Left ventricle myocardium inferior (tissue), 1 donor: ENCODE data around the gene SDC1. TPM values are rescaled to one million over a fixed set of nuclear protein-coding genes. Genes with fewer than 3 reads are reported as not detected.

Source experiments
- DNase-seq: peaks from one replicate; pipeline ENCODE4 v3.0.0-alpha.2; 2020
- H3K27ac ChIP-seq: fragments of 200-600 bp; replicated peaks from 2 replicates; pipeline ENCODE4 v1.8.0; 2021
- H3K27me3 ChIP-seq: fragments of 200-600 bp; 2 replicates; pipeline ENCODE4 v1.8.0; 2021; ENCODE audit warnings: low read depth
- H3K36me3 ChIP-seq: fragments of 200-600 bp; 2 replicates; pipeline ENCODE4 v1.8.0; 2021
- H3K4me1 ChIP-seq: fragments of 200-600 bp; 2 replicates; pipeline ENCODE4 v1.8.0; 2021
- H3K4me3 ChIP-seq: fragments of 200-600 bp; 2 replicates; pipeline ENCODE4 v1.8.0; 2021; ENCODE audit warnings: mild to moderate bottlenecking, moderate library complexity
- H3K9me3 ChIP-seq: fragments of 200-600 bp; replicated peaks from 2 replicates; pipeline ENCODE4 v1.8.0; 2021
- CTCF ChIP-seq: fragments of 200-600 bp; IDR thresholded peaks from 2 replicates; pipeline ENCODE4 v1.8.0; 2021; ENCODE audit warnings: antibody characterized with exemption, mild to moderate bottlenecking, borderline replicate concordance
- intact Hi-C: fragments of 100-400 bp; cut with micrococcal nuclease; formaldehyde crosslinking; loops from one replicate; pipeline ENCODE4 v1.11.0; 2022
- total RNA-seq: library from RNA; stranded (reverse); fragmentation: NEBNext Ultra II Directional; extraction: Animal tissue kit (Norgen Biotek cat#: 25700); gene quantifications from one replicate; pipeline ENCODE4 v1.2.1, GENCODE V29; 2021
- donor health status: DM: no; HTN: yes; CAD: no; lungs with severe emphysema.

Gene SDC1
- total RNA-seq, 1 donor from 2014 or later: 0.41 TPM

GRCh38 chr2:20205915-20206524 is 18.9 kb downstream of the SDC1 start:
- intact Hi-C loops: no loop called here
- DNase-seq: no peak

GRCh38 chr2:20205069-20205468 is 19.9 kb downstream of the SDC1 start:
- no peaks in the 10 kb centered on the region for H3K4me1 ChIP-seq
- H3K36me3 ChIP-seq: no peaks in the 10 kb centered on the region
- H3K9me3 ChIP-seq: no peaks in the 10 kb centered on the region
- H3K4me3 ChIP-seq: no peak overlapping the region
- DNase-seq: no peak
- no peaks in the 10 kb centered on the region for H3K27me3 ChIP-seq
- TF ChIP-seq CTCF: no peak
- intact Hi-C loops: no loop called here
- H3K27ac ChIP-seq: no peak overlapping the region

More at GRCh38 chr2:20205915-20206524, 18.9 kb downstream of the SDC1 start:
- H3K27me3 ChIP-seq: no peaks in the 10 kb centered on the region
- H3K36me3 ChIP-seq: no peaks in the 10 kb centered on the region
- TF ChIP-seq CTCF: no peak
- no peak overlapping the region for H3K27ac ChIP-seq
- H3K4me1 ChIP-seq: no peaks in the 10 kb centered on the region
- H3K4me3 ChIP-seq: no peak overlapping the region
- no peaks in the 10 kb centered on the region for H3K9me3 ChIP-seq

- H3K9me3 ChIP-seq: no peaks in the 10 kb centered on the region
- TF ChIP-seq CTCF: no peak
- H3K27me3 ChIP-seq: peaks cover 2% of the 10 kb centered on the region
- no peak for DNase-seq
- H3K4me3 ChIP-seq: no peak overlapping the region
- intact Hi-C loops: no loop called here
- H3K4me1 ChIP-seq: no peaks in the 10 kb centered on the region
- no peaks in the 10 kb centered on the region for H3K36me3 ChIP-seq
- no peak overlapping the region for H3K27ac ChIP-seq
Measured at GRCh38 chr2:20203521-20204225, 21.3 kb downstream of the SDC1 start.

GRCh38 chr2:20203072-20203471 is 21.9 kb downstream of the SDC1 start:
- Histone ChIP-seq H3K27me3 (peaks cover 6% of the 10 kb centered on the region), H3K9me3 (no peaks in the 10 kb centered on the region), H3K36me3 (no peaks in the 10 kb centered on the region), H3K4me1 (no peaks in the 10 kb centered on the region), H3K27ac (no peak overlapping the region), H3K4me3 (no peak overlapping the region)
- DNase-seq: no peak
- intact Hi-C loops: no loop called here
- TF ChIP-seq CTCF: no peak

GRCh38 chr2:20201671-20202070 is 23.3 kb downstream of the SDC1 start:
- TF ChIP-seq CTCF: no peak
- no peaks in the 10 kb centered on the region for H3K9me3 ChIP-seq
- DNase-seq: no peak
- H3K27ac ChIP-seq: no peak overlapping the region
- intact Hi-C loops: no loop called here
- H3K4me1 ChIP-seq: no peaks in the 10 kb centered on the region
- no peaks in the 10 kb centered on the region for H3K36me3 ChIP-seq
- no peak overlapping the region for H3K4me3 ChIP-seq
- peaks cover 6% of the 10 kb centered on the region for H3K27me3 ChIP-seq
